ENCODE measurements around the gene MDM2. TPM values are rescaled to one million over a fixed set of nuclear protein-coding genes. Genes with fewer than 3 reads are reported as not detected.

The MDM2 gene
- total RNA-seq, 1 experiment from 2014 or later = 86.4 TPM

DNA sequence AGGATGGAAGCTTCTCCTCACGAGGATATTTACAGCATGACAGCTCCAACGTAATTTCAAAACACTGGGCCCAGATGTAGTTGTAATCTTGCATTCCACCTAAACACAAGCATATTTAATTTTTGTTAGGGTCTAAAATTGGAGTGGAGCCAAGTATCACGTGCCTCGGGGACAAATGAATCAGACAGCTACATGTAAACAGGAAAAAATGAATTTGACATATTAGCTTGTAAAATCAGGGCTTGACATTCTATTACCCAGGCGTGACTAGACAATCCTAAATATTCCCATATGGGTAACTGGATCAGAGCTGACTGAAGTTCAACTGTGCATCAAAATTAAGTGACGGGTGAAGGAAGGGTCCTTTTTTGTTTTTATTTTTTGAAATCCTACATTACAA is 59.0 kb downstream of the MDM2 start:
- intact Hi-C loops (cut with micrococcal nuclease) = no loop called here

DNA sequence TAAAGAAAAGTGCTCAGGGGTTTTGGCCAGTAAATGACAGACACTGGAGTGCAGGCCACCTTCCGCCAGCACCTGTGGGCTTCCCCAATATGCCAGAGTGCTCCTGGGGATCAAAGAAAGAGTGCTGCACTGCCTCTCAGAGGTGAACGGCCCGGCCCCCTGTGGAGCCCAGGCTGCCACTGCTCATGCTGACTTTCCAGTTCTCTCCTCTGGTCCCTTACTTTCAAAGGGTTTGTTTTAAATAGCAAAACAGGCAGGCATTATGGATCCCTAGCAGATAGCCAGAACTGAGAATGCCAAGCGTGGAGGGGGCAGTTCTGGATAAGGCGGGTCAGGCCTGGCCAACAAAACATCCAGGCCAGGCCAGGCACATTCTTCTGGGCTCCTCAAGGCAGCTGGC is 59.6 kb downstream of the MDM2 start:
- Histone ChIP-seq H3K27ac (ENCODE audit: low read length) (no peak overlapping the region), H3F3A (ENCODE audit: low read length, unreplicated experiment) (no peaks in the 10 kb centered on the region), H3K4me1 (ENCODE audit: insufficient read depth, low read length) (no peaks in the 10 kb centered on the region), H3K4me3 (ENCODE audit: low read length) (no peak overlapping the region), H3K36me3 (ENCODE audit: low read depth, low read length) (no peaks in the 10 kb centered on the region), H4K20me1 (ENCODE audit: low read length) (no peaks in the 10 kb centered on the region), H2AFZ (ENCODE audit: low read length) (no peak overlapping the region), H3K79me2 (ENCODE audit: low read length) (no peaks in the 10 kb centered on the region), H3K4me2 (ENCODE audit: low read length) (no peak overlapping the region), H3K9me3 (ENCODE audit: low read length) (no peaks in the 10 kb centered on the region), H3K9me2 (replicated peaks; ENCODE audit: low read length) (no peaks in the 10 kb centered on the region), H3K27me3 (ENCODE audit: low read length) (no peaks in the 10 kb centered on the region), H3K9ac (ENCODE audit: low read length) (no peak overlapping the region)
- intact Hi-C loops (cut with micrococcal nuclease) = no loop called here
- ChIA-PET CTCF (no interaction called here), POLR2A (ENCODE audit: unreplicated experiment) (no interaction called here)
- TF ChIP-seq EZH2phosphoT487 (IDR thresholded peaks at IDR 0.05; ENCODE audit: borderline replicate concordance, low read length) (no peak), EZH2 (IDR thresholded peaks at IDR 0.05; ENCODE audit: low read length, unreplicated experiment) (no peak)
- TF ChIP-seq, protein P1, sequence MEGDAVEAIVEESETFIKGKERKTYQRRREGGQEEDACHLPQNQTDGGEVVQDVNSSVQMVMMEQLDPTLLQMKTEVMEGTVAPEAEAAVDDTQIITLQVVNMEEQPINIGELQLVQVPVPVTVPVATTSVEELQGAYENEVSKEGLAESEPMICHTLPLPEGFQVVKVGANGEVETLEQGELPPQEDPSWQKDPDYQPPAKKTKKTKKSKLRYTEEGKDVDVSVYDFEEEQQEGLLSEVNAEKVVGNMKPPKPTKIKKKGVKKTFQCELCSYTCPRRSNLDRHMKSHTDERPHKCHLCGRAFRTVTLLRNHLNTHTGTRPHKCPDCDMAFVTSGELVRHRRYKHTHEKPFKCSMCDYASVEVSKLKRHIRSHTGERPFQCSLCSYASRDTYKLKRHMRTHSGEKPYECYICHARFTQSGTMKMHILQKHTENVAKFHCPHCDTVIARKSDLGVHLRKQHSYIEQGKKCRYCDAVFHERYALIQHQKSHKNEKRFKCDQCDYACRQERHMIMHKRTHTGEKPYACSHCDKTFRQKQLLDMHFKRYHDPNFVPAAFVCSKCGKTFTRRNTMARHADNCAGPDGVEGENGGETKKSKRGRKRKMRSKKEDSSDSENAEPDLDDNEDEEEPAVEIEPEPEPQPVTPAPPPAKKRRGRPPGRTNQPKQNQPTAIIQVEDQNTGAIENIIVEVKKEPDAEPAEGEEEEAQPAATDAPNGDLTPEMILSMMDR (conservative IDR thresholded peaks at IDR 0.05; ENCODE audit: low read depth, low read length) = no peak
- ATAC-seq (no peak), DNase-seq (no peak)
- BruUV-seq (replicated peaks) = no TSS peak

More for the DNA sequence above, 59.0 kb downstream of the MDM2 start:
- no peaks in the 10 kb centered on the region for H3K79me2 ChIP-seq (ENCODE audit: low read length)
- H2AFZ ChIP-seq (ENCODE audit: low read length) = no peak overlapping the region
- H3F3A ChIP-seq (ENCODE audit: low read length, unreplicated experiment) = no peaks in the 10 kb centered on the region
- H3K4me1 ChIP-seq (ENCODE audit: insufficient read depth, low read length) = no peaks in the 10 kb centered on the region
- no peak overlapping the region for H3K4me2 ChIP-seq (ENCODE audit: low read length)
- H3K36me3 ChIP-seq (ENCODE audit: low read depth, low read length) = no peaks in the 10 kb centered on the region
- no peak for ATAC-seq
- POLR2A ChIA-PET (ENCODE audit: unreplicated experiment) = no interaction called here
- no peak overlapping the region for H3K27ac ChIP-seq (ENCODE audit: low read length)
- H3K4me3 ChIP-seq (ENCODE audit: low read length) = no peak overlapping the region
- no TSS peak for BruUV-seq (replicated peaks)
- no peaks in the 10 kb centered on the region for H3K27me3 ChIP-seq (ENCODE audit: low read length)
- no peaks in the 10 kb centered on the region for H3K9me2 ChIP-seq (replicated peaks; ENCODE audit: low read length)
- H3K9me3 ChIP-seq (ENCODE audit: low read length) = no peaks in the 10 kb centered on the region
- DNase-seq = no peak
- H3K9ac ChIP-seq (ENCODE audit: low read length) = no peak overlapping the region
- no peaks in the 10 kb centered on the region for H4K20me1 ChIP-seq (ENCODE audit: low read length)
- TF ChIP-seq EZH2phosphoT487 (IDR thresholded peaks at IDR 0.05; ENCODE audit: borderline replicate concordance, low read length) = no peak
- TF ChIP-seq, protein P1 (conservative IDR thresholded peaks at IDR 0.05; ENCODE audit: low read depth, low read length) = no peak
- no peak for TF ChIP-seq EZH2 (IDR thresholded peaks at IDR 0.05; ENCODE audit: low read length, unreplicated experiment)
- CTCF ChIA-PET = no interaction called here

DNA sequence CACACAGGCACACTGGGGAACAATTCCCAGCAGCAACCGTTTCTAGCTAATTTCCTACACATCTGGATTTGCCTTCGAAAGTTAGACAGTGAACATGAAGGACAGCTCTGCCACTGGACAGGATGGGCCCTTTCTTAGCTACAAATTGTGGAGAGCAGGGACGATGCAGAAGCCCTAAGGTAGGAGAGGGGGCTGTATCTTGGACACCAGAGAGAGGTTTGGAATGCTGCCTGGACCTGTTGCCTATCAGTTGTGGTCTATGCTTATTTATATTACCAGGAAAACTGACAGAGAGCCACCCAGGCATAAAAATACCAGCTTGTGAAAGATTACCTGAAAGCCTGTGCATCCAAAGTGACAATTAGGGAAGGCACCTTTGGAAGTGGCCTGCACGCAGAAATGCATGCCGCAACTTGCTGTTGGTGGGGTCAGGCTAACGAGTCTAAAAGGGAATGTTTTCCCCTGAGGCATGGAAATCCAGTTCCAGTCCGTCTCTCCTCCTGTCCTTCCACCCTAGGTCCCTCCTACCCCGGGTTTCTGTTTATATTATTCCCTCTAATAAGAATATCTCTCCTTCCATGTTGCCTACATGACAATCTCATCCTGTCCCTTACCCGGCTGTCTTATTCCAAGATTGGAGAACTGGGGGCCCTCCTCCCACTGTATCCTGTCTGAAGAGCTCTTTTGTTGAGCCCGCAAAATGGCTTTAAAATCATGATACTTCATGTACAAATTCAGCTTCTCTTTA is 60.2 kb downstream of the MDM2 start:
- H4K20me1 ChIP-seq (ENCODE audit: low read length) = no peaks in the 10 kb centered on the region
- DNase-seq (no peak), ATAC-seq (no peak)
- H3K4me2 ChIP-seq (ENCODE audit: low read length) = no peak overlapping the region
- no peak overlapping the region for H3K27ac ChIP-seq (ENCODE audit: low read length)
- H3K4me1 ChIP-seq (ENCODE audit: insufficient read depth, low read length) = no peaks in the 10 kb centered on the region
- no peaks in the 10 kb centered on the region for H3K36me3 ChIP-seq (ENCODE audit: low read depth, low read length)
- no peak overlapping the region for H3K4me3 ChIP-seq (ENCODE audit: low read length)
- no peaks in the 10 kb centered on the region for H3K79me2 ChIP-seq (ENCODE audit: low read length)
- no peaks in the 10 kb centered on the region for H3K27me3 ChIP-seq (ENCODE audit: low read length)
- no peaks in the 10 kb centered on the region for H3K9me2 ChIP-seq (replicated peaks; ENCODE audit: low read length)
- no TSS peak for BruUV-seq (replicated peaks)
- H3K9me3 ChIP-seq (ENCODE audit: low read length) = no peaks in the 10 kb centered on the region
- intact Hi-C loops (cut with micrococcal nuclease) = no loop called here
- TF ChIP-seq EZH2 (IDR thresholded peaks at IDR 0.05; ENCODE audit: low read length, unreplicated experiment) (no peak), EZH2phosphoT487 (IDR thresholded peaks at IDR 0.05; ENCODE audit: borderline replicate concordance, low read length) (no peak)
- TF ChIP-seq, protein P1 (conservative IDR thresholded peaks at IDR 0.05; ENCODE audit: low read depth, low read length) = no peak
- no peak overlapping the region for H3K9ac ChIP-seq (ENCODE audit: low read length)
- ChIA-PET CTCF (interaction anchor here (0.5 kb wide), 1 partner anchor 367 kb away, joined by 4 read pairs; no protein-coding TSS in a partner anchor), POLR2A (ENCODE audit: unreplicated experiment) (no interaction called here)
- no peak overlapping the region for H2AFZ ChIP-seq (ENCODE audit: low read length)
- no peaks in the 10 kb centered on the region for H3F3A ChIP-seq (ENCODE audit: low read length, unreplicated experiment)

Measured in PC-3 (cell line).